Measurements from ENCODE around the gene ROBO1. TPM values are rescaled to one million over a fixed set of nuclear protein-coding genes. Genes with fewer than 3 reads are reported as not detected.
"Not testable (repeated sequence)": the region's sequence is repeated elsewhere in the genome, so short reads cannot be mapped to it uniquely, and the experiment has no call there.

Gene ROBO1
- total RNA-seq, 1 donor from 2014 or later = 78.0 TPM

GRCh38 chr3:79187426-79187825 is 580.4 kb downstream of the ROBO1 start:
- no peak for DNase-seq (ENCODE audit: low spot score, unreplicated experiment)
- no peaks in the 10 kb centered on the region for H3K36me3 Mint-ChIP-seq (ENCODE audit: insufficient read depth)
- no peak overlapping the region for H3K4me3 Mint-ChIP-seq (ENCODE audit: low read depth)
- no peaks in the 10 kb centered on the region for H3K27me3 Mint-ChIP-seq
- TF ChIP-seq CTCF (IDR thresholded peaks at IDR 0.05; ENCODE audit: unreplicated experiment) = no peak
- no peak overlapping the region for H3K27ac Mint-ChIP-seq
- H3K9me3 Mint-ChIP-seq (ENCODE audit: low read depth) = no peaks in the 10 kb centered on the region
- H3K4me1 Mint-ChIP-seq (ENCODE audit: low read depth) = peaks cover 5% of the 10 kb centered on the region

DNA sequence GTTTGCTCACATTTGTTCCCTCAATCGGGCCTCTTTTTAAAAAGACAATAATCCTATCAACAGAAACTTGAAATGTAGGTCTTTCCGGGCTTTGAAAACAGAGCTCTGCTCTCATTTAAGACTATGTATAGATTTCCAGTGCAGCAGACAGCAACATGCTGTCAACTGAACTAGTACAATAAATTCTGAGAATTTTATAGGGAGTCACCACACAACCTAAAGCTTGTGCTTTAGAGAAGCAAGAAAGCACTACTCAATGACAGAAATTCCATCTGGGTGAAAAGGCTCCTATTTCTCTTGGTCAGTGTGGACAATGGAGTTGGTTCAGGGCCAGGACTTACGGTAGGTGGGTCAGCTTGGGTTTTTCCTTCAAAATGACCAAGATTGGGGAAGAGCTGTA is 583.5 kb downstream of the ROBO1 start:
- Mint-ChIP-seq H3K4me1 (ENCODE audit: low read depth) (peaks cover 5% of the 10 kb centered on the region), H3K27ac (no peak overlapping the region), H3K27me3 (no peaks in the 10 kb centered on the region), H3K9me3 (ENCODE audit: low read depth) (no peaks in the 10 kb centered on the region), H3K36me3 (ENCODE audit: insufficient read depth) (no peaks in the 10 kb centered on the region), H3K4me3 (ENCODE audit: low read depth) (no peak overlapping the region)
- DNase-seq (ENCODE audit: low spot score, unreplicated experiment) = no peak
- no peak for TF ChIP-seq CTCF (IDR thresholded peaks at IDR 0.05; ENCODE audit: unreplicated experiment)

DNA sequence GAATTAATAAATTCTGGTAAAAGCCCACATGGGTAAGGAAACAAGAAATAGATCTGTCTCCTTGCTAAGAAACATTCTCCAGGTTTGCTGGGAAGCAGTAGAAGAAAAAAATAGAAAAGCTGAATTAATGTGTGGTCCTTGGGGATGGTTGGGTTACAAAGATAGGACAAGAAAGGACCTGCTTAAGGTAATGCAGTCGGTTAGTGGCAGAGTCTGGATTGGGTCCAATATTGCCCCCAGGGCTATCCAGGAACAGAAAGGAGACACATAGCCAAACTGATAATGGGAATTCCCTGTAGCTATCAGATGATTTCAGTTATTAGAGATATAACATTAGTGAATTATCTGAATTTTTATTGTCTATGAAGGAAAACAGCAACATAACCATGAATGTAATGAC is 584.3 kb downstream of the ROBO1 start:
- H3K4me3 Mint-ChIP-seq (ENCODE audit: low read depth) = no peak overlapping the region
- no peak for DNase-seq (ENCODE audit: low spot score, unreplicated experiment)
- no peaks in the 10 kb centered on the region for H3K9me3 Mint-ChIP-seq (ENCODE audit: low read depth)
- H3K36me3 Mint-ChIP-seq (ENCODE audit: insufficient read depth) = no peaks in the 10 kb centered on the region
- TF ChIP-seq CTCF (IDR thresholded peaks at IDR 0.05; ENCODE audit: unreplicated experiment) = no peak
- H3K27me3 Mint-ChIP-seq = no peaks in the 10 kb centered on the region
- peaks cover 5% of the 10 kb centered on the region for H3K4me1 Mint-ChIP-seq (ENCODE audit: low read depth)
- H3K27ac Mint-ChIP-seq = no peak overlapping the region

DNA sequence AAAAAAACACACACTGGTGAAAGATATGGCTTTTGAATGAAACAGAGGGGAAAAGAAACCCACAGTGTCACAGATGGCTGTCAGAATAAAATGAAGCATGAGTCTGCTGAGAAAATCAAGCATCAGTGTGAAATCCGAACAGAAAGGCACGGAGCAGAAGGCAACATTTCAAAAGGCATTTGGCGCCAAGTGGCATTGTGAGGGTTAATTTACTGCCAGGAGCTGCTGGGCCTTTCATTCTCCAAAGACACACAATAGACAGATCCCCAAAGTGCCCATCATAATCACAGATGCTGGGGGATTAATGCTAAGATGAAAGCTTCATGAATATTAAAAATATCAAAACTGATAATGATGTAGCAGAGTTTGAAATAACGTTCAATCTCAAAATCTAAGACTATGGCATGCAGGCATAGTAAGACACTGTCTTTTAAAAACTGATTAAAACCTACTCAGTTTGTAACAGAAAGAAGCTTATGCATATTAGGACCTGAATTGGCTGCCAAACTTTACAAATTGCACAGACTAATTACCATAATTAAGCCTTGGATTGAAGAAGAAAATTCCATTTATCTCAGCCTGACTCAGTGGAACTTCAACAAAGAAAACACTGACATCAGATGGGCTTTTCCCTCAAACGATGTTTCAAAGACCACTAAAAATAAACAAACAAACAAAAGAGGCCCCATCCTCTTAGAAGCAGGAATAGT is 589.2 kb downstream of the ROBO1 start:
- no peak overlapping the region for H3K27ac Mint-ChIP-seq
- H3K27me3 Mint-ChIP-seq = no peaks in the 10 kb centered on the region
- H3K9me3 Mint-ChIP-seq (ENCODE audit: low read depth) = no peaks in the 10 kb centered on the region
- DNase-seq (ENCODE audit: low spot score, unreplicated experiment) = no peak
- no peaks in the 10 kb centered on the region for H3K36me3 Mint-ChIP-seq (ENCODE audit: insufficient read depth)
- no peak for TF ChIP-seq CTCF (IDR thresholded peaks at IDR 0.05; ENCODE audit: unreplicated experiment)
- H3K4me3 Mint-ChIP-seq (ENCODE audit: low read depth) = no peak overlapping the region
- peaks cover 4% of the 10 kb centered on the region for H3K4me1 Mint-ChIP-seq (ENCODE audit: low read depth)

DNA sequence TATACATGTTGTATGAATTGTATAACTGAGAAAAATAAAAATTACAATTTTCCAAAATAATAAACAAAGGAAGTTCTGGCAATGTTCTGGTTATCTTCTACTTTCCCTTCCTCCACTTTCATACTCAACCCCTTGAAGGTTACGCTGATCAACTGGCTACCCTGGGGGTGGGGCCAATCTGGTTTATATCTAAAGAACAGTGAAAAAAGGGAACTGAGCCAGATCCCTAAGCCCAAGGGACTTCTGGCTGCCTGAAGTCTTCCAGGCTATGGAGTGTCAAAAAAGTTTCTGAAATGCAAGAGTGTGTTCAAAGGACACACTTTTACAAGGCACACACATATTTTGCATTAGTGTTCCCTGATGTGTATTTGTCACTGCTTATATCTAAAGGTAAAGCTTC is 591.9 kb downstream of the ROBO1 start:
- H3K27me3 Mint-ChIP-seq = no peaks in the 10 kb centered on the region
- H3K36me3 Mint-ChIP-seq (ENCODE audit: insufficient read depth) = no peaks in the 10 kb centered on the region
- DNase-seq (ENCODE audit: low spot score, unreplicated experiment) = no peak
- H3K9me3 Mint-ChIP-seq (ENCODE audit: low read depth) = no peaks in the 10 kb centered on the region
- H3K27ac Mint-ChIP-seq = no peak overlapping the region
- TF ChIP-seq CTCF (IDR thresholded peaks at IDR 0.05; ENCODE audit: unreplicated experiment) = no peak
- H3K4me3 Mint-ChIP-seq (ENCODE audit: low read depth) = no peak overlapping the region
- peaks cover 4% of the 10 kb centered on the region for H3K4me1 Mint-ChIP-seq (ENCODE audit: low read depth)

- H3K27ac Mint-ChIP-seq; H3K9me3 Mint-ChIP-seq (ENCODE audit: low read depth); H3K27me3 Mint-ChIP-seq; H3K4me3 Mint-ChIP-seq (ENCODE audit: low read depth); DNase-seq (ENCODE audit: low spot score, unreplicated experiment); H3K36me3 Mint-ChIP-seq (ENCODE audit: insufficient read depth); H3K4me1 Mint-ChIP-seq (ENCODE audit: low read depth): not testable (repeated sequence)
Observed at GRCh38 chr3:79173259-79173658, 594.5 kb downstream of the ROBO1 start.
